ENCODE results near the gene CALHM4.

DNA sequence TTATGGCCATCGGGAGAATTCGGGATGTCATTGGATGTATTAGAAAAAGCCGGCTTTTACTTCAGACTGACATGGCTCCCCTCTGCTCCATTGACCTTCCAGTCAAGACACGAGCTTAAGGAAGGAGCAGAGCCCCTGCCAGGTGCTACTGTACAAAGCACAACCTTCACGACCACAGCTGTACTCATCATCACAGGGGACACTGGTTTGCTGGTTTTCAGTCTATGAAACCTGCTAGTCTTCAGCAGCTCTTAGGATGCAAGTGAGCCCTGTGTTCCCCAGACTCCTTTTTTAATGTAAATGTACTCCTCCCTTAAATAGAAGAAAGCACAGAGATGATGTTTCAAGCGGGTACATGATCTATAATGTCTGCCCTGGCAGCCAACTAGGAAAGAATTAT, 6.2 kb upstream of the CALHM4 start:
- TF ChIP-seq, protein P1, sequence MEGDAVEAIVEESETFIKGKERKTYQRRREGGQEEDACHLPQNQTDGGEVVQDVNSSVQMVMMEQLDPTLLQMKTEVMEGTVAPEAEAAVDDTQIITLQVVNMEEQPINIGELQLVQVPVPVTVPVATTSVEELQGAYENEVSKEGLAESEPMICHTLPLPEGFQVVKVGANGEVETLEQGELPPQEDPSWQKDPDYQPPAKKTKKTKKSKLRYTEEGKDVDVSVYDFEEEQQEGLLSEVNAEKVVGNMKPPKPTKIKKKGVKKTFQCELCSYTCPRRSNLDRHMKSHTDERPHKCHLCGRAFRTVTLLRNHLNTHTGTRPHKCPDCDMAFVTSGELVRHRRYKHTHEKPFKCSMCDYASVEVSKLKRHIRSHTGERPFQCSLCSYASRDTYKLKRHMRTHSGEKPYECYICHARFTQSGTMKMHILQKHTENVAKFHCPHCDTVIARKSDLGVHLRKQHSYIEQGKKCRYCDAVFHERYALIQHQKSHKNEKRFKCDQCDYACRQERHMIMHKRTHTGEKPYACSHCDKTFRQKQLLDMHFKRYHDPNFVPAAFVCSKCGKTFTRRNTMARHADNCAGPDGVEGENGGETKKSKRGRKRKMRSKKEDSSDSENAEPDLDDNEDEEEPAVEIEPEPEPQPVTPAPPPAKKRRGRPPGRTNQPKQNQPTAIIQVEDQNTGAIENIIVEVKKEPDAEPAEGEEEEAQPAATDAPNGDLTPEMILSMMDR (IDR thresholded peaks at IDR 0.05), result no peak
- no peak for TF ChIP-seq POLR2A (IDR thresholded peaks at IDR 0.05)
- TF ChIP-seq POLR2AphosphoS5 (IDR thresholded peaks at IDR 0.05), result no peak

Data from gastroesophageal sphincter (tissue), 3 donors.